HEK293T (cell line): ENCODE results near the gene VSTM4.

ENCODE experiments used
- ARNT ChIP-seq: fragments of 450-650 bp; IDR thresholded peaks from 2 replicates; pipeline ENCODE4 v1.6.1; 2017; ENCODE audit warnings: mild to moderate bottlenecking
- BHLHE40 ChIP-seq: fragments of 450-650 bp; IDR thresholded peaks from 2 replicates; pipeline ENCODE4 v1.6.1; 2016; ENCODE audit warnings: mild to moderate bottlenecking, moderate library complexity, borderline replicate concordance
- CTBP1 ChIP-seq: fragments of 450-650 bp; IDR thresholded peaks from 2 replicates; pipeline ENCODE4 v1.6.1; 2016; ENCODE audit warnings: borderline replicate concordance
- FOXK2 ChIP-seq: fragments of 450-650 bp; IDR thresholded peaks from 2 replicates; pipeline ENCODE4 v1.6.1; 2016; ENCODE audit warnings: mild to moderate bottlenecking
- FOXM1 ChIP-seq: fragments of 450-650 bp; IDR thresholded peaks from 2 replicates; pipeline ENCODE4 v1.6.1; 2017; ENCODE audit warnings: mild to moderate bottlenecking, borderline replicate concordance
- NFRKB ChIP-seq: fragments of 450-650 bp; IDR thresholded peaks from 2 replicates; pipeline ENCODE4 v1.6.1; 2016; ENCODE audit warnings: mild to moderate bottlenecking, moderate library complexity
- SP1 ChIP-seq: fragments of 450-650 bp; IDR thresholded peaks from 2 replicates; pipeline ENCODE4 v1.6.1; 2017
- SUZ12 ChIP-seq: fragments of 450-650 bp; IDR thresholded peaks from 2 replicates; pipeline ENCODE4 v1.6.1; 2016; ENCODE audit warnings: mild to moderate bottlenecking
- TF ChIP-seq, protein P1 (sequence below): fragments of 450-650 bp; IDR thresholded peaks from 2 replicates; pipeline ENCODE4 v1.6.1; 2016

DNA sequence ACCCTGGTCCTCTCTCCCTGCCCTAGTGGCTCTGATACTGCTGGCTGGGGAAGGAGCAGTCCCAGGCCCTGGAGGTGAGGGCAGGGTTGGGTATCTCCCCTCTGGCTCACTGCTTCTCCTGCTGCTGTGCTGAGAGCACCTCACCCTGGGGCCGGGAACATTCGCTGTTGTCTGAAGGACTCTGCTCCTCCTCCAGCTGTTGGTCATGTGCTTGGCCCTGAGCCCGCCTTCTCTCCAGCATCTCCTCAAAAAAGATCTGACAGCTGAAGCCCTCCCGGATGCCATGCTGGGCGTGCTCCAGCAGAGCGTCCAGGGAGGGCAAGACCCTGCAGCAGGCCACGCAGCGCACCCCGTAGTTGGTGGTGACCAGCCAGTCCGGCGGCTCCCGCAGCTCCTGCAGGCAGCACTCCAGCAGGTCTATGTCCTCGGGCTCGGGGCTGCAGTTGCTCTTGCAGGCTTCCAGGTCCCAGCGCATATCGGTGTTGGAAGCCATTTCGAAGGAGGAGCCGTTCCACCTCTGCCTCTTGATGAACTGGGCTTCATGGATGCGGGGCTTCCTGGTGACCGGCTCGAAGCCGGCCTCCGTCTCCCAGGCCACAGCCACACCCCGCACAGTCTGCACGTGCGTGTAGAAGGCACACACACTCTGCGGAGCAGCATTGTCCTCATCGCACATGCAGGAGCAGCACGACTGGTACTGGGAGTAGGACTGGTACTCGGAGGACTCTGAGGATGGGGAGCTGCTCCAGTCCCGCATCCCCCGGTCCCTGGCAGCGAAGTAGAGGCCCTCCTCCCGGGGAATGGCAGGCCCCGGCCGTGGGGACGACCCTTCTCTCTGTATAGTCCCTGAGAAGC lies 16.4 kb upstream of the VSTM4 start:
- no peak for TF ChIP-seq FOXM1
- TF ChIP-seq BHLHE40 = no peak
- TF ChIP-seq FOXK2 = no peak
- no peak for TF ChIP-seq SP1
- TF ChIP-seq SUZ12 = no peak
- no peak for TF ChIP-seq NFRKB
- TF ChIP-seq, protein P1, sequence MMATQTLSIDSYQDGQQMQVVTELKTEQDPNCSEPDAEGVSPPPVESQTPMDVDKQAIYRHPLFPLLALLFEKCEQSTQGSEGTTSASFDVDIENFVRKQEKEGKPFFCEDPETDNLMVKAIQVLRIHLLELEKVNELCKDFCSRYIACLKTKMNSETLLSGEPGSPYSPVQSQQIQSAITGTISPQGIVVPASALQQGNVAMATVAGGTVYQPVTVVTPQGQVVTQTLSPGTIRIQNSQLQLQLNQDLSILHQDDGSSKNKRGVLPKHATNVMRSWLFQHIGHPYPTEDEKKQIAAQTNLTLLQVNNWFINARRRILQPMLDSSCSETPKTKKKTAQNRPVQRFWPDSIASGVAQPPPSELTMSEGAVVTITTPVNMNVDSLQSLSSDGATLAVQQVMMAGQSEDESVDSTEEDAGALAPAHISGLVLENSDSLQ = no peak
- no peak for TF ChIP-seq ARNT
- TF ChIP-seq CTBP1 = no peak
